ENCODE results near the gene SLC35F3.
"Not testable (repeated sequence)": the region's sequence is repeated elsewhere in the genome, so short reads cannot be mapped to it uniquely, and the experiment has no call there.

SLC35F3 gene

GRCh38 chr1:234111458-234112142 is 207.1 kb downstream of the SLC35F3 start:
- DNase-seq = peak; percentile 64 to 75

GRCh38 chr1:234114648-234115307 is 210.3 kb downstream of the SLC35F3 start:
- peak; percentile 49 to 60 for DNase-seq

- no peak for DNase-seq
Observed at GRCh38 chr1:234118911-234119310, 214.4 kb downstream of the SLC35F3 start.

GRCh38 chr1:234119431-234119830 is 215.0 kb downstream of the SLC35F3 start:
- no peak for DNase-seq

GRCh38 chr1:234120327-234120944 is 216.0 kb downstream of the SLC35F3 start:
- no peak for DNase-seq

GRCh38 chr1:234121659-234122058 is 217.2 kb downstream of the SLC35F3 start:
- not testable (repeated sequence) for DNase-seq

GRCh38 chr1:234122571-234122970 is 218.1 kb downstream of the SLC35F3 start:
- DNase-seq = not testable (repeated sequence)

GRCh38 chr1:234123867-234124266 is 219.4 kb downstream of the SLC35F3 start:
- DNase-seq = no peak

GRCh38 chr1:234125283-234125682 is 220.8 kb downstream of the SLC35F3 start:
- peak; percentile 70 to 83 for DNase-seq

GRCh38 chr1:234125714-234126113 is 221.2 kb downstream of the SLC35F3 start:
- no peak for DNase-seq

- no peak for DNase-seq
Observed at GRCh38 chr1:234127026-234127671, 222.7 kb downstream of the SLC35F3 start.

GRCh38 chr1:234132795-234133194 is 228.3 kb downstream of the SLC35F3 start:
- DNase-seq = no peak

GRCh38 chr1:234134878-234135277 is 230.4 kb downstream of the SLC35F3 start:
- no peak for DNase-seq

- DNase-seq = peak in 1 of 2 experiments; percentile 8
Observed at GRCh38 chr1:234135501-234135900, 231.0 kb downstream of the SLC35F3 start.

- no peak for DNase-seq
Observed at GRCh38 chr1:234136073-234136472, 231.6 kb downstream of the SLC35F3 start.

- DNase-seq = no peak
Observed at GRCh38 chr1:234139966-234140365, 235.5 kb downstream of the SLC35F3 start.

GRCh38 chr1:234140388-234140787 is 235.9 kb downstream of the SLC35F3 start:
- no peak for DNase-seq

- DNase-seq = no peak
Observed at GRCh38 chr1:234141006-234141405, 236.5 kb downstream of the SLC35F3 start.

GRCh38 chr1:234143681-234144080 is 239.2 kb downstream of the SLC35F3 start:
- no peak for DNase-seq

GRCh38 chr1:234144901-234145300 is 240.4 kb downstream of the SLC35F3 start:
- no peak for DNase-seq

- DNase-seq = no peak
Observed at GRCh38 chr1:234148350-234148749, 243.9 kb downstream of the SLC35F3 start.

- DNase-seq = no peak
Observed at GRCh38 chr1:234148816-234149215, 244.3 kb downstream of the SLC35F3 start.

- DNase-seq = no peak
Observed at GRCh38 chr1:234149217-234149616, 244.7 kb downstream of the SLC35F3 start.

GRCh38 chr1:234150892-234151291 is 246.4 kb downstream of the SLC35F3 start:
- DNase-seq = no peak
